Amniotic epithelial cell (primary cell): ENCODE data around the gene MRPL19.

Source experiments
- DNase-seq: peaks from one replicate; pipeline ENCODE4 v3.0.0-alpha.2; 2010; ENCODE audit warnings: low read depth

Gene MRPL19

DNA sequence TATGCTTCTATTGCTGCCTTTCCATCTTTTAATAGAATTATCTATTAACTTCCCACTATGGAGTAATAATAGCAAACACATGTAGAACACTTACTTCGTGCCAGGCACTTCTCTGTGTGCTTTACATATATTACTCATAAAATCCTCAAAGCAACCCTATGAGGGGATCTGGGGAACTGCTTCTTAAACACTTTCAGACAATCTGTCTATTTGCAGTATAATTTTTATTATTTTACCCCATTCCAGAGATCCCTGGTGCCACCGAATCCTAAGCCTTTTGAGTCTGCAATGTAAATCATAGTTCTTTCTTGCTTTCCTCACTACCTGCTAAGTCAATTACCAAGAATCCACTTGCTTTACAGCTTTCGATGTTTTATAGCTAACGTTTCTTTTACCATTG is 89.7 kb downstream of the MRPL19 start:
- DNase-seq, result no peak

GRCh38 chr2:75737961-75738360 is 91.4 kb downstream of the MRPL19 start:
- no peak for DNase-seq
